Measurements from ENCODE around the gene MAP1LC3C. TPM values are rescaled to one million over a fixed set of nuclear protein-coding genes. Genes with fewer than 3 reads are reported as not detected.

Gene MAP1LC3C
- total and polyA plus RNA-seq, 2 donors (not counting 1 experiment from before 2014, with no cell fraction given) = not detected

DNA sequence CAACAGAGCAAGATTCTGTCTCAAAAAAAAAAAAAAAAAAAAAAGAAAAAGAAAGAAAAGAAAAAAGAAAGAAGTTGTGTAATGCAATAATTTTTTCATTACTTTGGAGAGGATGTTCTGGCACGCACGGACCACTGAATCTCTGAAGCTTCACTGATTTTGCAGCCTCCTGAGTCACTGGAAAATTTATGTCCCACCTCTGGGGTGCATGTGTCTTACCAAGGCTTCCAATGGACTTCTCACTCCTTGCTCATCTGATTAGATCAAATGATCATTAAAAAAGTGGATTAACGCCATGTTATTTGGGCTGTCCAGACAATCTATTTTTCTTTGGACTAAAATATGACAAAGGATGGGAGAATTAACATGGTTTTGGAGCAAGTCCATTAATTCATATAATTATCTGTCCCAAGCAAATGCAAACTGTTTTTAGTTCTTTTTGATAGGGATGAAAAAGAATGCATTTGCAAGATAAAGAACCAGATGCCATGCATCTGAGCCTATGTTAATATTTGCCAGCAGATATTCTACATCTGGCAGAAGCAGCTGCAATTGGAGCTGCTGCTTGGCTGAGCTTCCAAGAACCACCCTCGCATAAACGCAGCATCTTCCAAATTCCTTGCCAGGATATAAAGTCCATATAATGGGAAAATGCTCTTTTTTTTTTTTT is 10.1 kb upstream of the MAP1LC3C start:
- CTCF ChIA-PET = interaction anchor here (0.7 to 4.1 kb wide), 3 partner anchors 8 to 226 kb away, joined by 3 to 23 read pairs (median 4); partner anchors contain the start of gene MAP1LC3C
- DNase-seq = no peak

GRCh38 chr1:242006976-242007375 is 8.1 kb upstream of the MAP1LC3C start:
- H3K4me2 ChIP-seq (replicated peaks; ENCODE audit: low read depth, low read length, poor library complexity, severe bottlenecking) = no peak overlapping the region
- WGBS (ENCODE audit: insufficient coverage) = 90% methylated on average over 2 of the region's 3 CpGs
- H4K20me1 ChIP-seq (ENCODE audit: control insufficient read depth, insufficient read depth, low read length, poor library complexity, severe bottlenecking) = no peaks in the 10 kb centered on the region
- H3K4me1 ChIP-seq (ENCODE audit: control insufficient read depth in 2 of 2, insufficient read depth in 2 of 2, low read length in 2 of 2) = no peaks in the 10 kb centered on the region
- H2AFZ ChIP-seq (ENCODE audit: insufficient read depth, low read depth, low read length, poor library complexity, severe bottlenecking) = no peak overlapping the region
- CTCF ChIA-PET = interaction anchor here (1.2 to 4.1 kb wide), 3 partner anchors 9 to 12 kb away, joined by 3 to 23 read pairs (median 4); partner anchors contain the start of gene MAP1LC3C
- H3K4me3 Mint-ChIP-seq = no peak overlapping the region
- no peaks in the 10 kb centered on the region for H3K9me3 Mint-ChIP-seq (ENCODE audit: insufficient read depth)
- no peaks in the 10 kb centered on the region for H3K79me2 ChIP-seq (ENCODE audit: control insufficient read depth, insufficient read depth, low read length)
- TF ChIP-seq, protein P1, sequence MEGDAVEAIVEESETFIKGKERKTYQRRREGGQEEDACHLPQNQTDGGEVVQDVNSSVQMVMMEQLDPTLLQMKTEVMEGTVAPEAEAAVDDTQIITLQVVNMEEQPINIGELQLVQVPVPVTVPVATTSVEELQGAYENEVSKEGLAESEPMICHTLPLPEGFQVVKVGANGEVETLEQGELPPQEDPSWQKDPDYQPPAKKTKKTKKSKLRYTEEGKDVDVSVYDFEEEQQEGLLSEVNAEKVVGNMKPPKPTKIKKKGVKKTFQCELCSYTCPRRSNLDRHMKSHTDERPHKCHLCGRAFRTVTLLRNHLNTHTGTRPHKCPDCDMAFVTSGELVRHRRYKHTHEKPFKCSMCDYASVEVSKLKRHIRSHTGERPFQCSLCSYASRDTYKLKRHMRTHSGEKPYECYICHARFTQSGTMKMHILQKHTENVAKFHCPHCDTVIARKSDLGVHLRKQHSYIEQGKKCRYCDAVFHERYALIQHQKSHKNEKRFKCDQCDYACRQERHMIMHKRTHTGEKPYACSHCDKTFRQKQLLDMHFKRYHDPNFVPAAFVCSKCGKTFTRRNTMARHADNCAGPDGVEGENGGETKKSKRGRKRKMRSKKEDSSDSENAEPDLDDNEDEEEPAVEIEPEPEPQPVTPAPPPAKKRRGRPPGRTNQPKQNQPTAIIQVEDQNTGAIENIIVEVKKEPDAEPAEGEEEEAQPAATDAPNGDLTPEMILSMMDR (IDR thresholded peaks at IDR 0.05) = no peak
- TF ChIP-seq EZH2 (IDR thresholded peaks at IDR 0.05; ENCODE audit: borderline replicate concordance, insufficient read depth, low read depth, low read length, poor library complexity, severe bottlenecking) = no peak
- peaks cover 4% of the 10 kb centered on the region for H3K27me3 Mint-ChIP-seq
- no peak overlapping the region for H3K9ac ChIP-seq (ENCODE audit: low read length)
- no peaks in the 10 kb centered on the region for H3K4me1 Mint-ChIP-seq
- no peaks in the 10 kb centered on the region for H3K36me3 ChIP-seq (replicated peaks in 1 of 2; ENCODE audit: control extremely low read depth in 1 of 2, control insufficient read depth in 1 of 2, extremely low read depth in 1 of 2, insufficient read depth in 2 of 2, low read length in 1 of 2)
- ATAC-seq (ENCODE audit: low read depth) = no peak
- no peaks in the 10 kb centered on the region for H3K9me3 ChIP-seq (ENCODE audit: control extremely low read depth in 1 of 3, control insufficient read depth in 2 of 3, insufficient read depth in 1 of 3, low read length in 2 of 3)
- H3K27me3 ChIP-seq (replicated peaks in 1 of 4; ENCODE audit: control extremely low read depth in 1 of 4, control insufficient read depth in 3 of 4, insufficient read depth in 4 of 4, low read length in 3 of 4) = no peaks in the 10 kb centered on the region
- no peak overlapping the region for H3K27ac Mint-ChIP-seq
- no peak overlapping the region for H3K4me3 ChIP-seq (ENCODE audit: control extremely low read depth in 1 of 5, extremely low read depth in 1 of 5, insufficient read depth in 1 of 5, low read depth in 2 of 5, low read length in 4 of 5)
- no peak overlapping the region for H3K27ac ChIP-seq (ENCODE audit: low read length in 2 of 2)
- intact Hi-C loops (cut with micrococcal nuclease) = no loop called here
- POLR2A ChIA-PET = no interaction called here
- DNase-seq = no peak

More for the DNA sequence above, 10.1 kb upstream of the MAP1LC3C start:
- no peaks in the 10 kb centered on the region for H3K79me2 ChIP-seq (ENCODE audit: control insufficient read depth, insufficient read depth, low read length)
- H4K20me1 ChIP-seq (ENCODE audit: control insufficient read depth, insufficient read depth, low read length, poor library complexity, severe bottlenecking) = no peaks in the 10 kb centered on the region
- Mint-ChIP-seq H3K4me3 (no peak overlapping the region), H3K9me3 (ENCODE audit: insufficient read depth) (no peaks in the 10 kb centered on the region), H3K27me3 (peaks cover 4% of the 10 kb centered on the region), H3K4me1 (no peaks in the 10 kb centered on the region), H3K27ac (no peak overlapping the region)
- H3K9me3 ChIP-seq (ENCODE audit: control extremely low read depth in 1 of 3, control insufficient read depth in 2 of 3, insufficient read depth in 1 of 3, low read length in 2 of 3) = no peaks in the 10 kb centered on the region
- H3K27ac ChIP-seq (ENCODE audit: low read length in 2 of 2) = no peak overlapping the region
- WGBS (ENCODE audit: insufficient coverage) = 83% methylated on average over 2 of the region's 5 CpGs
- H3K27me3 ChIP-seq (replicated peaks in 1 of 4; ENCODE audit: control extremely low read depth in 1 of 4, control insufficient read depth in 3 of 4, insufficient read depth in 4 of 4, low read length in 3 of 4) = no peaks in the 10 kb centered on the region
- TF ChIP-seq, protein P1 (IDR thresholded peaks at IDR 0.05) = no peak
- TF ChIP-seq EZH2 (IDR thresholded peaks at IDR 0.05; ENCODE audit: borderline replicate concordance, insufficient read depth, low read depth, low read length, poor library complexity, severe bottlenecking) = no peak
- POLR2A ChIA-PET = no interaction called here
- intact Hi-C loops (cut with micrococcal nuclease) = no loop called here
- no peak overlapping the region for H3K4me2 ChIP-seq (replicated peaks; ENCODE audit: low read depth, low read length, poor library complexity, severe bottlenecking)
- H3K36me3 ChIP-seq (replicated peaks in 1 of 2; ENCODE audit: control extremely low read depth in 1 of 2, control insufficient read depth in 1 of 2, extremely low read depth in 1 of 2, insufficient read depth in 2 of 2, low read length in 1 of 2) = no peaks in the 10 kb centered on the region
- no peak overlapping the region for H3K9ac ChIP-seq (ENCODE audit: low read length)
- H3K4me3 ChIP-seq (ENCODE audit: control extremely low read depth in 1 of 5, extremely low read depth in 1 of 5, insufficient read depth in 1 of 5, low read depth in 2 of 5, low read length in 4 of 5) = no peak overlapping the region
- no peak for ATAC-seq (ENCODE audit: low read depth)
- no peaks in the 10 kb centered on the region for H3K4me1 ChIP-seq (ENCODE audit: control insufficient read depth in 2 of 2, insufficient read depth in 2 of 2, low read length in 2 of 2)
- H2AFZ ChIP-seq (ENCODE audit: insufficient read depth, low read depth, low read length, poor library complexity, severe bottlenecking) = no peak overlapping the region
